ENCODE measurements around the gene RPL32. TPM values are rescaled to one million over a fixed set of nuclear protein-coding genes. Genes with fewer than 3 reads are reported as not detected.

The RPL32 gene
- total RNA-seq, 1 experiment from 2014 or later: 794 TPM

GRCh38 chr3:12871404-12871983 is 30.1 kb upstream of the RPL32 start:
- BruUV-seq (replicated peaks): no TSS peak
- no peaks in the 10 kb centered on the region for H3K36me3 ChIP-seq (ENCODE audit: control insufficient read depth, insufficient read depth, low read length)
- ChIA-PET POLR2A (no interaction called here), CTCF (no interaction called here)
- DNase-seq (ENCODE audit: low read depth, low spot score) (no peak), ATAC-seq (no peak)
- H3K4me3 ChIP-seq (ENCODE audit: low read depth in 2 of 2, low read length in 2 of 2): no peak overlapping the region
- H3K9me3 ChIP-seq (ENCODE audit: control insufficient read depth, insufficient read depth, low read depth, low read length): no peaks in the 10 kb centered on the region
- H3K27ac ChIP-seq (ENCODE audit: low read length): no peak overlapping the region
- in situ Hi-C loops (cut with HindIII; ENCODE audit: low pct_unique_long_range_greater_than_20kb, low sequenced_read_pairs) (no loop called here), intact Hi-C loops (cut with micrococcal nuclease; ENCODE audit: unreplicated experiment) (no loop called here)
- no peaks in the 10 kb centered on the region for H3K4me1 ChIP-seq (ENCODE audit: control insufficient read depth, insufficient read depth, low read length)
- TF ChIP-seq REST (IDR thresholded peaks at IDR 0.05; ENCODE audit: insufficient read depth in 1 of 2, low read depth in 2 of 2, low read length in 1 of 2): no peak
- no peak for TF ChIP-seq CTCF (IDR thresholded peaks at IDR 0.05)
- no peak for TF ChIP-seq POLR2AphosphoS5 (IDR thresholded peaks at IDR 0.05; ENCODE audit: low read depth, low read length)
- TF ChIP-seq SIN3A (IDR thresholded peaks at IDR 0.05; ENCODE audit: borderline replicate concordance, insufficient read depth, low read depth, low read length): no peak
- TF ChIP-seq TCF7L2 (IDR thresholded peaks at IDR 0.05; ENCODE audit: low read depth, low read length): no peak
- H3K27me3 ChIP-seq (ENCODE audit: control insufficient read depth, insufficient read depth, low read length): no peaks in the 10 kb centered on the region

GRCh38 chr3:12870942-12871341 is 29.6 kb upstream of the RPL32 start:
- ATAC-seq (no peak), DNase-seq (ENCODE audit: low read depth, low spot score) (no peak)
- intact Hi-C loops (cut with micrococcal nuclease; ENCODE audit: unreplicated experiment): no loop called here
- ChIA-PET CTCF (no interaction called here), POLR2A (no interaction called here)
- TF ChIP-seq POLR2AphosphoS5 (IDR thresholded peaks at IDR 0.05; ENCODE audit: low read depth, low read length) (no peak), SIN3A (IDR thresholded peaks at IDR 0.05; ENCODE audit: borderline replicate concordance, insufficient read depth, low read depth, low read length) (no peak), CTCF (IDR thresholded peaks at IDR 0.05) (no peak), REST (IDR thresholded peaks at IDR 0.05; ENCODE audit: insufficient read depth in 1 of 2, low read depth in 2 of 2, low read length in 1 of 2) (no peak), TCF7L2 (IDR thresholded peaks at IDR 0.05; ENCODE audit: low read depth, low read length) (no peak)
- H3K36me3 ChIP-seq (ENCODE audit: control insufficient read depth, insufficient read depth, low read length): no peaks in the 10 kb centered on the region
- H3K27me3 ChIP-seq (ENCODE audit: control insufficient read depth, insufficient read depth, low read length): no peaks in the 10 kb centered on the region
- no peak overlapping the region for H3K4me3 ChIP-seq (ENCODE audit: low read depth in 2 of 2, low read length in 2 of 2)
- H3K4me1 ChIP-seq (ENCODE audit: control insufficient read depth, insufficient read depth, low read length): no peaks in the 10 kb centered on the region
- BruUV-seq (replicated peaks): no TSS peak
- in situ Hi-C loops (cut with HindIII; ENCODE audit: low pct_unique_long_range_greater_than_20kb, low sequenced_read_pairs): no loop called here
- H3K27ac ChIP-seq (ENCODE audit: low read length): no peak overlapping the region
- H3K9me3 ChIP-seq (ENCODE audit: control insufficient read depth, insufficient read depth, low read depth, low read length): no peaks in the 10 kb centered on the region

Data from Panc1 (cell line).